DND-41 (cell line): ENCODE data around the gene SDC4.

ENCODE experiments used
- EZH2 ChIP-seq: IDR thresholded peaks from 3 replicates; pipeline ENCODE4 v1.6.1; 2012; ENCODE audit warnings: borderline replicate concordance, low read depth, mild to moderate bottlenecking, moderate library complexity, low read length, inconsistent platforms; ENCODE audit not compliant: severe bottlenecking
- TF ChIP-seq, protein P1 (sequence below): IDR thresholded peaks from 2 replicates; pipeline ENCODE4 v1.5.1; 2012; ENCODE audit warnings: borderline replicate concordance, low read length, moderate library complexity, mild to moderate bottlenecking; ENCODE audit not compliant: poor library complexity, severe bottlenecking; ENCODE audit errors: extremely low read depth

DNA sequence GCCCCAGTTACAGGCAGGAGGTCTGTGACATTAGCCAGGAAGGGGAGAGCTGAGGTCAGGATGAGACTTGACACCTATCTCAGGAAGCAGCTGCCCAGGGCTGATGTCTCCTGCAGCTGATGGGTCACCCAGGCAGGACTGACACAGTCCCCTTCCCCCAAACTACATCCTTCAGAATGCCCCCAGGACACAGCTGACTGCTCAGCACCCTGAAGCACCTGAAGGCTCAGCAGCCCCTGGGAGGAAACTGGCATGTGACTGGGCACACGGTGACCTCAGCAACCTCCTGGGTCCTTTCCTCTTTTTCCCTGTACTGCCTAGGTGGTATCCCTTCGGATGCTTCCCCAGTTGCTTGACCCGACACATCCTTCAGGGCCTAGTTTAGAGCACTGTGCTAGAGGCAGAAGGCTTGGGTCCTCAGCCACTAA is 1.9 kb downstream of the SDC4 start:
- TF ChIP-seq, protein P1, sequence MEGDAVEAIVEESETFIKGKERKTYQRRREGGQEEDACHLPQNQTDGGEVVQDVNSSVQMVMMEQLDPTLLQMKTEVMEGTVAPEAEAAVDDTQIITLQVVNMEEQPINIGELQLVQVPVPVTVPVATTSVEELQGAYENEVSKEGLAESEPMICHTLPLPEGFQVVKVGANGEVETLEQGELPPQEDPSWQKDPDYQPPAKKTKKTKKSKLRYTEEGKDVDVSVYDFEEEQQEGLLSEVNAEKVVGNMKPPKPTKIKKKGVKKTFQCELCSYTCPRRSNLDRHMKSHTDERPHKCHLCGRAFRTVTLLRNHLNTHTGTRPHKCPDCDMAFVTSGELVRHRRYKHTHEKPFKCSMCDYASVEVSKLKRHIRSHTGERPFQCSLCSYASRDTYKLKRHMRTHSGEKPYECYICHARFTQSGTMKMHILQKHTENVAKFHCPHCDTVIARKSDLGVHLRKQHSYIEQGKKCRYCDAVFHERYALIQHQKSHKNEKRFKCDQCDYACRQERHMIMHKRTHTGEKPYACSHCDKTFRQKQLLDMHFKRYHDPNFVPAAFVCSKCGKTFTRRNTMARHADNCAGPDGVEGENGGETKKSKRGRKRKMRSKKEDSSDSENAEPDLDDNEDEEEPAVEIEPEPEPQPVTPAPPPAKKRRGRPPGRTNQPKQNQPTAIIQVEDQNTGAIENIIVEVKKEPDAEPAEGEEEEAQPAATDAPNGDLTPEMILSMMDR: no peak
- TF ChIP-seq EZH2: no peak
